GM12878 (cell line): Measurements from ENCODE around the gene DGKI. TPM values are rescaled to one million over a fixed set of nuclear protein-coding genes. Genes with fewer than 3 reads are reported as not detected.
A peak's percentile ranks its signal among the peaks of the same experiment; 100 is the strongest.

ENCODE experiments used
- CBX5 ChIP-seq: sonication (generic); IDR thresholded peaks from 2 replicates; pipeline ENCODE4 v1.6.1; 2016; ENCODE audit warnings: low read depth, moderate library complexity, mild to moderate bottlenecking, inconsistent platforms
- CEBPZ ChIP-seq: fragments of 150-350 bp; IDR thresholded peaks from 2 replicates; pipeline ENCODE4 v1.6.1; 2016; ENCODE audit warnings: low read depth, low read length
- EED ChIP-seq: sonication (generic); IDR thresholded peaks from 2 replicates; pipeline ENCODE4 v1.6.1; 2016; ENCODE audit warnings: antibody characterized with exemption, low read depth
- ELK1 ChIP-seq: IDR thresholded peaks from 2 replicates; pipeline ENCODE4 v1.6.1; 2012; ENCODE audit warnings: low read depth, low read length, improper control_type of control experiment
- HDGF ChIP-seq: fragments of 450-650 bp; IDR thresholded peaks from 2 replicates; pipeline ENCODE4 v1.6.1; 2016; ENCODE audit warnings: antibody characterized with exemption
- IRF3 ChIP-seq: fragments of 450-650 bp; IDR thresholded peaks from 2 replicates; pipeline ENCODE4 v1.6.1; 2014; ENCODE audit warnings: mild to moderate bottlenecking
- LARP7 ChIP-seq: fragments of 450-650 bp; IDR thresholded peaks from 2 replicates; pipeline ENCODE4 v1.6.1; 2017; ENCODE audit warnings: mild to moderate bottlenecking
- NRF1 ChIP-seq: conservative IDR thresholded peaks from 2 replicates; pipeline ENCODE4 v1.6.1; 2011; ENCODE audit warnings: mild to moderate bottlenecking, low read depth, low read length, improper control_type of control experiment
- POLR2AphosphoS2 ChIP-seq: IDR thresholded peaks from 2 replicates; pipeline ENCODE4 v1.6.1; 2011; ENCODE audit warnings: low read depth, mild to moderate bottlenecking, low read length, improper control_type of control experiment, moderate library complexity
- PRDM15 ChIP-seq: fragments of 450-650 bp; formaldehyde crosslinking; IDR thresholded peaks from 2 replicates; pipeline ENCODE4 v1.4.0; 2020; ENCODE audit warnings: mild to moderate bottlenecking, moderate library complexity
- RUNX3 ChIP-seq: IDR thresholded peaks from 2 replicates; pipeline ENCODE4 v1.6.1; 2012; ENCODE audit warnings: low read length, inconsistent platforms
- SIX5 ChIP-seq: IDR thresholded peaks from 2 replicates; pipeline ENCODE4 v1.6.1; 2011; ENCODE audit warnings: mild to moderate bottlenecking, low read depth, low read length, moderate library complexity; ENCODE audit not compliant: severe bottlenecking
- SREBF2 ChIP-seq: IDR thresholded peaks from 2 replicates; pipeline ENCODE4 v1.6.1; 2012; ENCODE audit warnings: mild to moderate bottlenecking, low read length
- STAT1 ChIP-seq: fragments of 450-650 bp; conservative IDR thresholded peaks from 2 replicates; pipeline ENCODE4 v1.6.1; 2014; ENCODE audit warnings: antibody characterized with exemption, mild to moderate bottlenecking
- YBX1 ChIP-seq: fragments of 450-650 bp; IDR thresholded peaks from 2 replicates; pipeline ENCODE4 v1.6.1; 2016; ENCODE audit warnings: antibody characterized with exemption
- polyA plus RNA-seq, 11 experiments: library from polyadenylated mRNA; depleted of rRNA in 4 of 11; unstranded in 6 of 11; stranded (reverse) in 5 of 11; fragments of >200 nt; fragmentation: Nextera tagmentation in 4 of 11; fragmentation: Illumina TruSeq in 1 of 11; extraction: Ambion mirVana in 4 of 11; extraction: Trizol in 1 of 11; gene quantifications; 1 replicate in 1 of 11; 2 replicates in 10 of 11; pipeline versions ENCODE4 v1.2.1 to v1.2.3, GENCODE V29; 2011 to 2016; ENCODE audit warnings: inconsistent platforms in 2 of 11, missing spikeins in 2 of 11, low read depth in 1 of 11
- total RNA-seq, 4 experiments: library from RNA; depleted of rRNA in 3 of 4; stranded (reverse); fragments of >200 nt in 3 of 4; fragmentation: Illumina TruSeq in 1 of 4; extraction: Trizol in 1 of 4; gene quantifications; 2 replicates each; pipeline versions ENCODE4 v1.2.1 to v1.2.3, GENCODE V29; 2013 to 2021

DGKI gene
- total and polyA plus RNA-seq, 10 of the 15 experiments (the other 5 are each of a cell fraction or from before 2014, with no cell fraction given): 10.4 to 37.1 (median 22.1) TPM

- no peak for TF ChIP-seq POLR2AphosphoS2
- no peak for TF ChIP-seq LARP7
- TF ChIP-seq NRF1: no peak
- TF ChIP-seq SIX5: no peak
- TF ChIP-seq ELK1: no peak
- no peak for TF ChIP-seq YBX1
- TF ChIP-seq CEBPZ: no peak
- TF ChIP-seq IRF3: no peak
- no peak for TF ChIP-seq HDGF
- no peak for TF ChIP-seq PRDM15 (CRISPR knock-in tag)
- no peak for TF ChIP-seq STAT1
- no peak for TF ChIP-seq SREBF2
- TF ChIP-seq RUNX3: peak; percentile 75; the same call in 1 of the 2 replicates
- TF ChIP-seq EED: 0 out of 2 replicates have a peak, but pooled peaks have one; percentile 16
- TF ChIP-seq CBX5: no peak
- TF ChIP-seq, all 136 proteins: peak for 9
Measured at GRCh38 chr7:137873524-137873923, 26.8 kb upstream of the DGKI start (continued).
